NCI-H1930 (cell line): ENCODE results near the gene MAP2K3.
"Not testable (repeated sequence)": the region's sequence is repeated elsewhere in the genome, so short reads cannot be mapped to it uniquely, and the experiment has no call there.

Source experiments
- DNase-seq, 2 experiments: peaks; one replicate each; lab custom pipeline; 2025; lab: John Stamatoyannopoulos, UW

MAP2K3 gene

DNA sequence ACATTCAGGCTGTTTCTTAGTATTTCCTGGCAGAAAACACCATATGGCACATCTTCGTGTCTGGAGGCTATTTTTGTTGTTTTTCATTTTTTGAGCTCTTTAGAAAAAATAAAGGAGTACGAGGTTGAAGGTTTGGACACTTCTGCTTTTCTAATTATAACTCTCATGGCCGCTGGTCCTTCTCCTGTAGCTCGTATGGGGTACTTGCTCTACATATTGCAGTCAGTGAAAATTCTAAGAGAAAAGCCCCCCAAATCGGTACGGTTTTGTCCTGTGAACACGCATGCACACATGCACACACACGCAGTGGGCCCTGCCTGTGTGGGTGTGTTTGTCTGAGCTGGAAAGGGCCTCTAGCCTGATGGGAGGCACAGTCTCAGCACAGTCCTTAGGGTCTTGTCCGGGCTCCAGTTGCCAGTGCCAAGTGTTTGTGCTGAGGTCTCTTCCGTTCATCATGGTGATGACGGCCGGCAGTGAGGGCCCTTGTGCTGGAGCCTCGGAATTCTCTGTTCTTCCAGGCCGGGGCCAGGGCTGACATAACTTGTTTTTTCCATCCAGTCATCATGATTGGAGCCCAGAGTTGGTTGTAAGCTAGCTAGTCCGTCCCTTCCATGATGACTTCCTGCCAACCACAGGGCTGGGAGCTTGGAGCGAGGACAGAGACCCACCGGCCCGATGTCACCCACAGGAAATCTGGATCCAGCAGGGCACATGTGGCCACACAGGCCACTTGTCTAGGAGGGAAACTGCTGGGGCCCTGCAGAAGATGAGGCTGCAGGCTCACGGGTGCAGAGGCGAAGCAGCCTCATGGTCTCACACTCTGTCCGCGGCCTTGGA is 26.5 kb downstream of the MAP2K3 start:
- DNase-seq: not testable (repeated sequence)

DNA sequence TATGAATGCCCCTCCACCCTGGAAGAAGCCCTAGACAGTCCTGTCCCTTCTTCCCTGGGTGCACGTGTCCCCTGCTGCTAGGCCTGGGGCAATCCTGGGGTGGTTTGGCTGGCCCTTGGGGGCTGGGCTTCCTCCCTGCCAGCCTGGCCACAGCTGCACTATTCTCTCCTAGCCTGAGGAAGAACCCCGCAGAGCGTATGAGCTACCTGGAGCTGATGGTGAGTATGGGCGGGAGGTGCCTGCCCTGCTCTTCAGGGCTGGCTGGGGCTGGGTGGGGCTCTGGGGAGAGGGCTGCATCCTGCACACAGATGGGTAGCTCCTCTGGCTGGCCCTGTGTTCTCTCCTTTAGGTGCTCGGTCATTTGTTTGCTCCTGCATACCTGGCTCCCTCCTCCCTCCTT is 28.8 kb downstream of the MAP2K3 start:
- DNase-seq: no peak

DNA sequence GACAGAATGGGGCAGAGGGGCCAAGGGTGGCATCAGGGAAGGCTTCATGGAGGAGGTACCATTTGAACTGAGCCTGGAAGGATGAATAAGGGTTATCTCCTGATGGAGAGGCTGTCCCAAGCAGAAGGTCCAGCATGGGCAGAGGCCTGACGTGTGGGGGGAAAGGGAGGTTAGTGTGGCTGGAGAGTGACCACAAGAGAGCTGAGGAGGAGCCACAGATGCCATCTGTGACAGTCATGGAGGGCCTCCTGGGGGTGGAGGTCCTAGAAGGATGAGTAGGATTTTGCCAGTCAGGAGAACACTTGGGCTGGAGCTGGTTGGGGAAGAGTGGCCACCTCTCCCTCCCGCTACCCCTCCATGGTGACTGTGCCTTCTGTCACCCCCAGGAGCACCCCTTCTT is 29.2 kb downstream of the MAP2K3 start:
- DNase-seq: not testable (repeated sequence)

DNA sequence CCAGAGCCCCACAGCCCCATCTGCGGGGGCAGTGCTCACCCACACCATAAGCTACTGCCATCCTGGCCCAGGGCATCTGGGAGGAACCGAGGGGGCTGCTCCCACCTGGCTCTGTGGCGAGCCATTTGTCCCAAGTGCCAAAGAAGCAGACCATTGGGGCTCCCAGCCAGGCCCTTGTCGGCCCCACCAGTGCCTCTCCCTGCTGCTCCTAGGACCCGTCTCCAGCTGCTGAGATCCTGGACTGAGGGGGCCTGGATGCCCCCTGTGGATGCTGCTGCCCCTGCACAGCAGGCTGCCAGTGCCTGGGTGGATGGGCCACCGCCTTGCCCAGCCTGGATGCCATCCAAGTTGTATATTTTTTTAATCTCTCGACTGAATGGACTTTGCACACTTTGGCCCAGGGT is 29.8 kb downstream of the MAP2K3 start:
- DNase-seq: not testable (repeated sequence)

DNA sequence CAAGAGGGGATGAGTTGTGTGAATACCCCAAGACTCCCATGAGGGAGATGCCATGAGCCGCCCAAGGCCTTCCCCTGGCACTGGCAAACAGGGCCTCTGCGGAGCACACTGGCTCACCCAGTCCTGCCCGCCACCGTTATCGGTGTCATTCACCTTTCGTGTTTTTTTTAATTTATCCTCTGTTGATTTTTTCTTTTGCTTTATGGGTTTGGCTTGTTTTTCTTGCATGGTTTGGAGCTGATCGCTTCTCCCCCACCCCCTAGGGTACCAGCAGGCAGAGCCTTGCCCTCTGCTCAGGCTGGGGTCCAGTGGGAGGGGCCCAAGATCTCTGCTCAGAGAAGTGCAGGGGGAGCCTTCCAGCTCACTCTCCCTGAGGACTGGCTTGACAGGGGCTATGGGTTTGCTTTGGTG is 30.2 kb downstream of the MAP2K3 start:
- not testable (repeated sequence) for DNase-seq

DNA sequence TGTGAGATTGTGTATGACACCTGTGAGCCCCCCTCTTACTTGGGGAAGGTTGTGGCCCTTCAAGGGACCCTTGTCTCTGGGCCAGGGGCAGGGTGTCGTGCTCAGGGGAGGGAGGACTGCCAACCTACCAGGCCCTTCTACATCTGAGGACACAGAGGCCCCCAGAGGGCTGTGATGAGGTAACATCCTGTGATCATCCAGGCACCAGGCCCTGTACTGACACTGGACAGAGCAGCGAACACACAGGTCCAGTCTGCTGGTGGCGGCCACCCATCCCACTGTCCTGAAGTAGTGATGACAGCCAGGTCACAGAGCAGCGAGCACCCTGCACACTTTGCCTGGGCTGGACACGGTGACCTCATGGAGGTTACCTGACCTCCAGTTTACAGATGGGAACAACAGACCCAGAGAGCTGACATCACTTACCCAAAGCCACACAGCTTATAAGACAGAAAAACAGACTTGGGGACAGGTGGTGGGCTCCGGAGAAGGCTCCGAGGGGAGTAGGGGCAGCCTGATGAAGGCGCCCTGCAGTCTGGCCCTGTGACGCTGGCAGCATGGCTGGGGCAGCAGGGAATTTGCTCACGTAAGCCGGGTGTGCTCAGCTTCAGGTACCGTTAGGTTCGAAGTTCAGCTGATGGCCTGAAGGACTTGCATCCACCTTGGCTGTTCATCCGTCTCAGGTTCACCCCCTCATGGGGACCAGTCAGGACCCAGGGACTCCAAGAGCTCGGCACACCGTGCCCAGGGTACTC is 30.9 kb downstream of the MAP2K3 start:
- DNase-seq: not testable (repeated sequence)

DNA sequence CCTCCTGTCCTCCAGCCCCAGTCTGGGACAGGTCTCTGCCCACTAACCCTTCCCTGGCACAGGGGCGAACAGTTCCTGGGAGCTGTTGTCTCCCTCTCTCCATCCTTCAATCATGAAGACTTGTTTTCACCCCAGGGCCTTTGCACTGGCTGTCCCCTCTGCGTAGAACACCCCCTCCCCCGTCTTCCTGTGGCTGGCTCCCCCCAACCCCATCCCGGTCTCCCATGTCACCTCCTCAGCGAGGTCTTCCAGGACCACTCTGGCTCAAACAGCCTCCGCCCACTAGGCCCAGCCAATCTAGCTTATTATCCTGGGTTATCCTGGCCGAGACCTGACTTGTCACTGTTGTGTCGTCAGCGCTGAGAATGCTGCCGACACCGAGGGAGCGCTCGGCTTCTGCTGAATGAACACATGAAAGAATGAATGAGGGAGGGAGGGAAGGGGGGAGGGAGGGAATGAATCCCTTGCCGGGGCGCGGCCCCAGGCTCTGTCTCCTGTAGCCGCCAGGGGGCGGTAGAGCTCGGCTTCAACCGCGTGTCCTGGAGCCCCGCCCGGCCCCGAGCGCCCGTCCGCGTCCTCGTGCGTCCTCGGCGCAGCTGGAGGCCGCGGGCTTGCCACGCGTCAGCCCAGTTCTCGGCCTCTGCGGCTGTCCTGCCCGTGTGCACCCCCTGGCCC is 31.8 kb downstream of the MAP2K3 start:
- DNase-seq: not testable (repeated sequence)

DNA sequence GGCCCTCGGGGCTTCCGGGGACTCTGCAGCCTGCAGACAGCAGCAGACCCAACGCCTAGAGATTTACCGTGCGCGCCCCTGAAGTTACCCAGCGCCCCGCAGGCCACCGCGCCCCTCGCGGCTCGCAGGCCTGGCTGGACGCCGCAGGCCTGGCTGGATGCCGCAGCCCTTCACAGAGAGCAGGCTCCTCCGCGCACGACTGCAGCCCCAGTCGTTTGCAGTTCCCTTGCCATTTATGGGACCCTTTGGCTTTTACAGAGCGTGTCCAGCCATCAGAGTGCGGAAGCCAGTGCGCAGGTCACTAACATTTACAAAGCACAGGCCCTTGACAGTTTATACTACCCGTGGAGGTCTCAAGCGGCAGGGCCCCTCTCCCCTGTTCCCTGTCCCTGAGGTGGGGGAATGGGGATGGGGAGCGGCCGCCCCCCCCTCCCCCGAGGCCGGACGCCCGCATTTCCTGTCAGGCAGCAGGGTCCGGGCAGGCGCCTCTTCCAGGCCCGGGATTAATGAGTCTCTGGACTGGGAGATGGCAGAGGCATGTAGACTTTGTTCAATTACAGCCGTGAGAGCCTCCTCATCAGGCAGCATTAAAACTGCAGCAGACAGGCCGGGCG is 32.5 kb downstream of the MAP2K3 start:
- not testable (repeated sequence) for DNase-seq

DNA sequence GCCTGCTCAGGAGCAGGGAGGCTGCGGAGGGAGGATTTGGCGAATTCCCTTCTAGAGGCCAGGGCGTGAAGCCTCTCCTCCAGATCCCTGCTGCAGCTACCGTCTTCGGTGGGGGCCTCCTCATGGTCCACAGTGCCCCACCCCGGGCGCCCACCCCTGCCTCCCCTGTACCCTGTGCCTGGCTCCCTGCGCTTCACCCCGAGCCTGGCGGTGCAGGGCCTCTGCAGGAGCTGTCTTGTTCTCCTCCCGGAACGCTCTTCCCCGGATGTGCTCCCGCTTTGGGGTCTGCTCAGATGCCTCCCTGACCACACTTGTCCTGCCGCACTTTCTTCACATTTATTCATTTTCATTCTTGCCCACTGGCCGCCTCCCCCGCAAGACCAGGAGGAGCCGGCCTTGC is 33.3 kb downstream of the MAP2K3 start:
- DNase-seq: not testable (repeated sequence)

DNA sequence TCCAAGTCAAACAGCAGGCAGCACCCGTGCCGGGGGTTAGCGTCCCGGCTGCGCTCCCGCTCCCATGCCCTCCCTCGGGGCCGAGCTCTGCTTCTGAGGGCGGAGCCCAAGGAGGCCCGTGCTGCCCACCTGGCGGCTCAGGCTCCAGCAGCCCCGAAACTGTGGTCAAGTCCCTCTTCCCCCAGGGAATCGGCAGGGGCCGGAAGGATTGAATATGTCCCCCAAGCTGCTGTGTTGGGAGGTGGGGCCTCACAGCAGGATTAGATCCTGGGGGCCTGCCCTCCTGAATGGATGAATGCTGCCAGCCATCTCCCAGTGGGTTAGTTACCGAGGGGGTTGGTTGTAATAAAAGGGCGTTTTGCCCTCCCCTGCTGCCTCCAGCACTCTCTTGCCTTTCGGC is 33.9 kb downstream of the MAP2K3 start:
- no peak for DNase-seq

DNA sequence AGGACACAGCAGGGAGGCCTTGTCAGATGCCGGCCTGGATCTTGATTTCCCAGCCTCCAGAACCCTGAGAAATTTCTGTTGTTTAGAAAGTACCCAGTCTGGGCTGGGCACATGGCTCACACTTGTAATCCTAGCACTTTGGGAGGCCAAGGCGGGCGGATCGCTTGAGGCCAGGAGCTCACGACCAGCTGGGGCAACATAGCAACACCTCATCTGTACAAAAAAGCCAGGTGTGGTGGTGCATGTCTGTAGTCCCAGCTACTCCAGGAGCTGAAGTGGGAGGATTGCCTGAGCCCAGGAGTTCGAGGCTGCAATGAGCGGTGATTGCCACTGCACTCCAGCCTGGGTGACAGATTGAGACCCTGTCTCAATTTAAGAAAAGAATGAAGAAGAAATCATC is 34.3 kb downstream of the MAP2K3 start:
- DNase-seq: not testable (repeated sequence)

DNA sequence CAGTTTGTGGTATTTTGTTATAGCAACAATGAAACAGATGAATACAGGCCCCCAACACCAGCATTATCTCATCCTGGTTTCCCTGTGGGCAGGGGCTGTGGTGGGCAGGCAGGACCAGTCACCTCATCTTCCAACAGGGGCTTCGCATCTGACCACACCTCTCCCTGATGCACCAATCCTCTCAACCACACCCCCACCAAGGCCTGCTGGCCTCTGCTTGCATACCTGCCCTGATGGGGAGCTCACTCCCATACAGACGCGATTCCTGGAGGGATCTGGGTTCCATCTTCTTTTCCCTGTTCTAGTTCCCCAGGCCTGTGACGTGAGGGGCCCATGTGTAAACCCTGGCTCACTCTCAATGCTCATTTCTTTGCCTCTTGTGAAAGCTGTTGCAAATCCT is 34.7 kb downstream of the MAP2K3 start:
- DNase-seq: not testable (repeated sequence)

DNA sequence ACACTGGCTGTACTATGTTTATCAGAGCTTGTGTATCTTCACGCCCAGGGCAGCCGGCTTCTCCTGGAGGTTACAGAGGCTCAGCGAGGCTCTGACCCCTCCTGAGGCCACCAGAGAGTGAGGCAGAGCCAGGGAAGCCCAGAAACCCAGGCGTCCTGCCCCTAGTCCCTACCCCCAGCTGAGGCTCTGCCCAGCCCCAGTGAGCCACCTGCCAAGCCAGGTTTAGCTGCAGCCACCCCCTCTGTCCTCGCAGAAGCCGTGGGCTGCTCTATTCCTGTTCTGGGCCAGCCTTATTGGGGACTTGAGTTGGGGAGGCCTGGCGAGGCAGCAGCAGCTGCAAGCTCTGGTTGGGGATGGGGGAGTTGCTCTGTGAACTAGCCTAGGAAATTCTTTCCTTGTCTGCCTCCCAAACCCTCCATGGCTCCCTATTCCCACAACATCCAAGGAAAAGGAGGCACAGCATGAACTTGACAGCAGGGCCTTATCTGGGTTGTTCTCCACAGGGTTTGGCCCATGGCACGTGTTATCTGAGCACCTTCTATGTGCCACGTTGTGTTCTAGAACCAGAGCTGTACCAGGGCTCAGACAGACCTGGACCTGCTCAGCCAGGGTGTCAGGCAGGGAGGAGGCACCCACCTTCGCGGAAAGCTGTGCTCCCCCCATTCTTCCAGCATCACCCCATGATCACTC is 35.3 kb downstream of the MAP2K3 start:
- DNase-seq: not testable (repeated sequence)

DNA sequence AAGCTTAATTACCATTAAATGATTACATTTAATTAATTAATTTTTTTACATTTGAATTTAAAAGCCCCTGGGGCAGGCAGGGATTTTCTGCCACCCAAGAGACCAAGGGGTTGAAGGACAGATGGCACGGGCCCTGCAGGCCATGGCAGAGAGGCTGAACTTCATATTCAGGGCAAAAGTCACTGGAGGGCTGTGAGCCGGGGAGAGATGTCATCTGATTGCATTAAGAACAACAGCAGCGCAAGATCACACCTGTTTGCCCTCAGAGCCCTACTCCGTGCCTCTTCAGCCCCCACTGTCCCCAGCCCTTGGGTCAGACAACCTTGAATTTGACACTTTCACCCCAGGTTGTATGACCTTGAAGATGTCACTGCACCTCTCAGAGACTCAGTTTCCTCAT is 35.9 kb downstream of the MAP2K3 start:
- DNase-seq: not testable (repeated sequence)

DNA sequence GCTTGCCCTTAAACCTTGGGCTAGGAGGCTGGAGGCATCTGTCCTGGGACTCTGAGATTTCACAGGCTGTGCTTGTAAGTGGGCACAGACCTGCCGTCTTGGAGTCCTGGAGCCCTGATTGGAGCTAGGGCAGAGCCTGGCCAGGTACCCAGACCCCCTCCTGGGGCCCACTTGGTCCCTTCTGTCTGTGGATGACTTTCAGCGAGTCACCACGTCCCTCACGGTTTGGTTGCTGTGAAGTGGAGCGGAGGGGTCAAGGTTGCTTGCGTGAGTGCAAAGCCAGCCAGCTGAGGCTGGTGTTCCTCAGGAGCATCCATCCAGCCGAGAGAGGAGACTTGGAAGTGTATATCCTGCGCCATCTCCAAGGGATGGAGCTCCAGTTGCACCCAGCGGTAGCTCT is 36.5 kb downstream of the MAP2K3 start:
- not testable (repeated sequence) for DNase-seq

DNA sequence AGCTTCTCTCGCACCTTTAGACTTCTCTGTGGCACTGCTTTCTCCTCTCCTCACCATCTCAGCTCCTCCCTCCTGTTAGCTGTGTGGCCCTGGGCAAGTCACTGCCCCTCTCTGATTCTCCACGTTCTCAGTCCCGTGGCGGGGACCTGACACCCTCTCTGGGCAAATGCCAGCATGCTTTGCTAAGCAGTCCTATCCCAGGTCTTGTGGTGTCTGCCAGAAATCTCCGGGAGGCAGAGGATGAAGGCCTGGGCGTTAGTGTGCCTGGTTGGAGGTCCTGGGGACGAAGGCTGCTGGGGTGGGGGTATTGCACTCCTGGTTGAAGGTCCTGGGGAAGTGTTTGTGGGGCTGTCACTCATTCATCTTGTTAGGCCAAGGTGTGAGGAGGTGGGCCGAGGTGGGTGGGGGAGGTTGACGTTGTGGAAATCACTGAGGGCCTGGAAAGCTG is 37.3 kb downstream of the MAP2K3 start:
- DNase-seq: not testable (repeated sequence)

DNA sequence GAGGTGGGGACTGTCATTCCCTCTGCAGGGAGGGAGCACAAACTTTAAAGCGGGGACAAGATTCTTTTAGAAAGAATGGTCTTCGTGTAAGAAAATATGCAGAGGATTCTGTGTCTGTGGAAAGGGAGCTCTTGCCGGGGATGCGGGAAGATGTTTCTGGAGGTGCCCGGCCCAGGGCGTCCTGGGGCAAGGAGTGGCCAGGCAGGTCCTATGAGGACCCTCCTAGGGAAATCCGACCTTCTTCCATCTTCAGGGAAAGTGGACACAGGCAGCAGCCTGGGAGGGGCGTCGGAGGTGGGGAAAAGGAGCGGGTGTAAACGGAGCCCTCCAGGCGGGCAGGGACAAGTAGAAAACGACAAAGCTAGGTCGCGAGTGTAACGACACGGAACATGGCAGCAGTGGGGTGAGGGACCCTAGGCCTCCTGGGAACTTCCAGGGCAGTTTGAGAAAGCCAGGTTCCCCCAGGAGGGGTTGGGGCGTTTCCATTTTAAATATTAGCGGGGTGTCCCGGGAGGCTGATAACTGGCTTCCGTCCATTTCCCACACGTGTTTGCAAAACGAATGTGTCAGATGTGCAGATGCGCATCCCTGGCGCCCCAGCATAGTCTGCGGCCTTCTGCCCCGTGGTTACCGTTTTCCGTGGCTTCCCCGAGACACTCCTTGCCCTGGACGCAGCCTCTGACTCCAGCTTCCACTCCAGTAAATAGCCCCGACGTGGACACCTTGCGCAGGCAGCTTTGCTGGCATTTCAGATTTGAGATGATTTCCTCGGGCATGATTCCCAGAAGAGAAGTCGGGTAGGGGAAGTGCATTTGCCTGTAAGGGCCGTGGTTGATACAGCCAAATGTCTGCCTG is 39.0 kb downstream of the MAP2K3 start:
- not testable (repeated sequence) for DNase-seq

DNA sequence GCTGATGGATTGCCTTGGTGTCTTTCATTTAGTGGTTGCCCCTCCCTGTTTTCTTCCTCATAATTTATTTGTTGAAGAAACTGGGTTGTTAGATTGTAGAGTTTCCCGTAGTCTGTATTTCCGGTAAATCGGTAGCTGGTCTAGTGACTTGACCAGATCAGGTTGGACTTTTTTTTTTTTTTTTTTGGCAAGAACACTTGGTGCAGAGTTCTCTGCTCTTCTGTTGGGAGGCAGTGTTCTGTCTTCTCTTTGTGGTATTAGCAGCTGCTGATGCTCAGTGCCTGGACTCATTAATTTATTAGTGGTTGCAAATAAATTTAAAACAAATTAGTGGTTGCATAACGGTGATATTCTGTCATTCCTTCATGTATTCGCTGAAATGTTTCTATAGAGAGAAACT is 40.2 kb downstream of the MAP2K3 start:
- DNase-seq: not testable (repeated sequence)

DNA sequence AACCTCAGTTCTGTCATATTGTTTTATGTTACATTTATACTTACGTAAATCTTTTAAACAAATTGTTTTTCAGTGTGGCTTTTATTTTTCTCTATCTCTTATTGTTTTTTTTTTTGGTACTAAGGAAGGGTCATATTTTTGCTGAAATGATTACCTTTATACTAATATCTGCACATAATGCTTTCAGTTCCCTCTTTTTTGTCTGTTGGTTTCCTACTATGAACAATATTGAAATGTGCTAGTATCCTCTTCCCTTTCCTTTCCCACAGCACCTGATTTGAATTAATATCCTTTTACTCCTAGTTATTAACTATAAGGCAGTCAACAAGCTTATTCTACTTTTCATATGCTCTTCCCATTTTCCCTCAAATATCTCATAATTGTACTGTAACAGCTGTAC is 43.4 kb downstream of the MAP2K3 start:
- DNase-seq: not testable (repeated sequence)

DNA sequence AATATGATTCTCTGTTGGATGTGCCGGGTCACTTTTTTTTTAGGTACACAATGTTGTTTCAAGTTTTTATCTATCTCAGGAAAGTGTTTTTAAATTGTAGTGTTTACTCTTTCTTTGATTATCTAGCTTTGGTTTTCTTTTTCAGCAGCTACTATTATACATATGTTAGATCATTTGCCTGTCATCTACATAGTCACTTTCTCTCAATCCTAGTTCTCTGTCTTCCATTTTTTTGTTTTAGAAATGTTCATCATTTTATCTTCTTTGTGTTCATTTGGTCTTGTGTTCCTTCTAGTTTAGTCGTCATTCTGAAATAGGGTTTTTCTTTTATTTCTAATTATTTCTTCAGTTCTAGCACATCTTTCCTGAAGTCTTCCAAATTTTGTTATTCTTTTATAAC is 44.3 kb downstream of the MAP2K3 start:
- not testable (repeated sequence) for DNase-seq
